ENCODE data around the gene CGN. TPM values are rescaled to one million over a fixed set of nuclear protein-coding genes. Genes with fewer than 3 reads are reported as not detected.
"Not testable (repeated sequence)": the region's sequence is repeated elsewhere in the genome, so short reads cannot be mapped to it uniquely, and the experiment has no call there.

Gene CGN
- total RNA-seq, 1 donor from 2014 or later, result 0.09 TPM

- intact Hi-C loops (cut with micrococcal nuclease), result not testable (repeated sequence)
Measured at GRCh38 chr1:151522427-151522826, 11.2 kb downstream of the CGN start.

GRCh38 chr1:151523326-151523725 lies 12.1 kb downstream of the CGN start:
- intact Hi-C loops (cut with micrococcal nuclease), result no loop called here

- intact Hi-C loops (cut with micrococcal nuclease), result no loop called here
Measured at GRCh38 chr1:151524736-151525135, 13.5 kb downstream of the CGN start.

DNA sequence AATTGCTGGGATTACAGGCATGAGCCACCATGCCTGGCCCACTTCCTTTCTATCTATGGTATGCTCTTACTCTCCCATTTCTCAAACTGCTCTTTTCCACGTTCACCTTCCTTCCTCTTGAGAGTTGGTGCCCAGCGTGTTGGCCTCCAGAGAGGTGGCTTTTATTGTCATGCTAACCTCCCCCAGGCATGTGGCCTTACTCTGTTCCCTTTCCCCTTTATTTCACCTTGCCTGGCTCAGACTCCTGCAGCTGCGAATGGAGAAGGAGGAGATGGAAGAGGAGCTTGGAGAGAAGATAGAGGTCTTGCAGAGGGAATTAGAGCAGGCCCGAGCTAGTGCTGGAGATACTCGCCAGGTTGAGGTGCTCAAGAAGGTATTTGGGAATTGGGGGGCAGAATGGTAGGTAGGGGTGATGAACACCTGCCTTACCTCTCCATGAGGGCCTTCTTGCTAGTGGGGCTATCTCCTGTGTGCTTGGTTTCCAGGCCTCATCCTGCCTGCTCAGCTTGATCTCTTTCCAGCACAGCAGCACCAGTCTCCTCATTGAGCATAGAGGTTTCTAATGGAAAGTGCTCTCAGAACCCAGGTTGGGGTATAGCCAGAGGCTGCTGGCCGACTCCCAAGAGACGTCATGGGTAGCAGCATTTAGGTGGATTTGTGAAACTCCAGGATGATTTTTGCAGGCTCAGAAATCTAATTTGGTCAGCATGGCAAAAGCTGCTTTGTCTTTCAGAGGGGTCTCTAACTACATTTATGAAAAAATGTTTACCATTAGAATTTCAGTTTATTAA lies 15.7 kb downstream of the CGN start:
- intact Hi-C loops (cut with micrococcal nuclease), result no loop called here

- intact Hi-C loops (cut with micrococcal nuclease), result no loop called here
Measured at GRCh38 chr1:151529211-151529702, 18.1 kb downstream of the CGN start.

- intact Hi-C loops (cut with micrococcal nuclease), result loop anchor here (10.0 kb wide), 1 partner anchor 85 kb away; no protein-coding TSS in a partner anchor
Measured at GRCh38 chr1:151529781-151530180, 18.6 kb downstream of the CGN start.

GRCh38 chr1:151530461-151530860 lies 19.3 kb downstream of the CGN start:
- intact Hi-C loops (cut with micrococcal nuclease), result loop anchor here (10.0 kb wide), 1 partner anchor 86 kb away; no protein-coding TSS in a partner anchor

DNA sequence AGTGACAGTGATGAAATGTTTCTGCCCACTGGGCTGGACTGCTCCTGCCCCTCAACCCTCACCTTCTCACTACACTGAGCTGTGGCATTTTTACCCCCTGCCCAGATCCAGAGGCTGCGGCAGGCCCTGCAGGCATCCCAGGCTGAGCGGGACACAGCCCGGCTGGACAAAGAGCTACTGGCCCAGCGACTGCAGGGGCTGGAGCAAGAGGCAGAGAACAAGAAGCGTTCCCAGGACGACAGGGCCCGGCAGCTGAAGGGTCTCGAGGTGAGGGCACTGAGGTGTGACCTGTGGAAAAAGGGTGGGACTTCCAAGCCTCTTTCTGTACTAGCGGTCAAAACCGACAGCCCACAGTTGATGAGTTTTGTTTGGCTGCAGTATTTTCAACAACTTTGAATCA lies 22.7 kb downstream of the CGN start:
- intact Hi-C loops (cut with micrococcal nuclease), result loop anchor here (1.0 to 10.0 kb wide), 3 partner anchors 89 to 302 kb away; no protein-coding TSS in a partner anchor

DNA sequence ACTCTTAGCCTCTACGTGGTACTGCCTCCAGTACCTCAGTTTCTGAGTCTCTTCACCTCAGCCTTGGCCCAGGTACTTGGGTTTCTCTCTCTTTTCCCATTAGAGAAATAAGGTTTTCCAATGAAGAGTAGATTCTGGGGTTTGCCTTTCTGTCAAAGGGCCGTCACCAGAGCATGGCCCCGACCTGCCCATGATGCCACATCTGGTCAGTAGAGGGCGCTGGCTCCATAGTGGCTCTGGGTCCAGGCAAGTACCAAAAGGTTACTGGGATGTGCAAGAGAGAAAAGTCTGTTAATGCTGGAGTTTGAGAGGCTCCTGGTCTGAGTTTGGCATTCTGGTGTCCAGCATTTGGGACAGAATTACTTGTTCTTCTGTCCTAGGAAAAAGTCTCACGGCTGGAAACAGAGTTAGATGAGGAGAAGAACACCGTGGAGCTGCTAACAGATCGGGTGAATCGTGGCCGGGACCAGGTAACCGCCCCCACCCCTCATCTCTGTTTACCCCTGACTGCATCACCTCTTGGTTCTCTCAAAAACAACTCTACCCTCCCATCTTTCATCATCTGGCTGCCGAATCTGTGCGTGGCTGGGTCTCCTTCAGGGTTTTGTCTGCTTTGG lies 23.6 kb downstream of the CGN start:
- intact Hi-C loops (cut with micrococcal nuclease), result loop anchor here (1.0 to 10.0 kb wide), 3 partner anchors 90 to 302 kb away; no protein-coding TSS in a partner anchor

DNA sequence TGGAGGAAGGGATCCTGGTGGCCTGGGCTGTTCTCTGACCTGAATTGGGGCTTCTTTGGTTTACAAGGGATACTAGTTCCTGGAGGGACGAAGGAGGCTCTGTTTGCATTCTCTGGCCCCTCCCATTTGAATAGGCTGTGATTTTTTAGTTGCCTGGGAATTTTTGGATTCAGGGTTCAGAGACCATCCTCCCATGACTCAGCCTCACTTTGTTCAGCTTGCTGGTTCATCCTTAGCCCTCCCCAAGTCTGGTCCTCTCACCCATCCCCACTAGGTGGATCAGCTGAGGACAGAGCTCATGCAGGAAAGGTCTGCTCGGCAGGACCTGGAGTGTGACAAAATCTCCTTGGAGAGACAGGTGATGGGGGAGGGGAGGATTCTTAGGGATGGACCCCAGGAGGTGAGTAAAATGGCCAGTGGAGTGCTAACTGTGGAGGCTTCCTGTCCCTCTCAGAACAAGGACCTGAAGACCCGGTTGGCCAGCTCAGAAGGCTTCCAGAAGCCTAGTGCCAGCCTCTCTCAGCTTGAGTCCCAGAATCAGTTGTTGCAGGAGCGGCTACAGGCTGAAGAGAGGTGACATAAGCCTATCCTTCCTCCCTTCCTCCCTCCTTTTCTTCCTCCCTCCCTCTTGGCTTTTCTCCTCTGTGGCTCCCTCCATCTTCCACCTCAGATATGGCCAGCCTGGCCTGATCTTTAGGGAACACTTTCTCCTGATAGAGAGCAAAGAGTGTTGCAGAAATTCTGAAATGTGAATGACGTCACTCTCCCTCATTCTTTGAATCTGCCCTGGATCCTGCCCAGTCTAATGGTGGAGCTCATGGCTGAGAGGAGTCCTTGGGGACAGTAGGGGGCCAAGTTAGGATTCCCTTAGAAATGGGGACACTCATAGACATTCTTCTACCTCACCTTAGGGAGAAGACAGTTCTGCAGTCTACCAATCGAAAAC lies 24.4 kb downstream of the CGN start:
- intact Hi-C loops (cut with micrococcal nuclease), result loop anchor here (10.0 kb wide), 1 partner anchor 91 kb away; no protein-coding TSS in a partner anchor

DNA sequence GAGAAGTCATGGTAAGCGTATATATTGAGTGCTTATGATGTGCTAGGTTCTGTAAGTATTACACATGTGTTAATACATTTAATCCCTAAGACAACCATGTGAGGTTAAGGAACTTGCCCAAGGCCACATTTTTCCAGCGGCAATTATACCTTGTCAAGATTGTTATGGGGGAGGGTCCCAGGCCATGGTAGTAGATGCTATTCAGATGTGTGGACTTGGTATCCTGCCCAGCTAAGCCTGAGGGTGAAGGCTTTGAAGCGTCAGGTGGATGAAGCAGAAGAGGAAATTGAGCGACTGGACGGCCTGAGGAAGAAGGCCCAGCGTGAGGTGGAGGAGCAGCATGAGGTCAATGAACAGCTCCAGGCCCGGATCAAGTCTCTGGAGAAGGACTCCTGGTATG lies 25.3 kb downstream of the CGN start:
- intact Hi-C loops (cut with micrococcal nuclease), result loop anchor here (10.0 kb wide), 1 partner anchor 92 kb away; no protein-coding TSS in a partner anchor

GRCh38 chr1:151537112-151537511 lies 25.9 kb downstream of the CGN start:
- intact Hi-C loops (cut with micrococcal nuclease), result loop anchor here (10.0 kb wide), 1 partner anchor 92 kb away; no protein-coding TSS in a partner anchor

GRCh38 chr1:151539321-151540020 lies 28.3 kb downstream of the CGN start:
- intact Hi-C loops (cut with micrococcal nuclease), result loop anchor here (2.0 to 10.0 kb wide), 3 partner anchors 29 to 291 kb away; partner anchors contain the start of genes CGN and RORC

GRCh38 chr1:151540021-151540981 lies 29.1 kb downstream of the CGN start, which contains the start of gene TUFT1:
Gene TUFT1, plus strand, starts transcription at chr1:151540309. Its CDS starts 58 bp downstream, at chr1:151540367.
- intact Hi-C loops (cut with micrococcal nuclease), result loop anchor here (2.0 kb wide), 2 partner anchors 30 to 290 kb away; partner anchors contain the start of genes CGN and RORC

GRCh38 chr1:151540982-151541377 lies 29.8 kb downstream of the CGN start:
- intact Hi-C loops (cut with micrococcal nuclease), result loop anchor here (2.0 kb wide), 2 partner anchors 30 to 290 kb away; partner anchors contain the start of genes CGN and RORC

DNA sequence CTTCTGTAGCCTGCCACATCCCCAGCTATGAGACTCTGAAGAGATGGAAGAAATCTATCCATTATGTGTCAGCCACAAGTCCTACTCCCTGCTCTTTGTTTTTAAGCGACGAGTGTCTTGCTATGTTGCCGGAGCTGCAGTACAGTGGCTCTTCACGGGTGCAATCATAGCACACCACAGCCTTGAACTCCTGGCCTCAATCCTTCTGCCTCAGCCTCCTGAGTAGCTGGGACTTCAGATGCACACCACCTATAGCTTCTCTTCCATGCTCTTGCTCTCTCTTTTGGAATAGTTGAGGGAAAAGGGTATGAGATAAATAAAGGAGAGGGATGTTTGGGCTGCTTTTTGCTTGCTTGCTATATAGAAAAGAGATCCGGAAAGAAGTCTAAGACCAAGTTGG lies 30.6 kb downstream of the CGN start:
- intact Hi-C loops (cut with micrococcal nuclease), result loop anchor here (2.0 kb wide), 2 partner anchors 31 to 289 kb away; partner anchors contain the start of genes CGN and RORC

GRCh38 chr1:151542710-151543129 lies 31.5 kb downstream of the CGN start:
- intact Hi-C loops (cut with micrococcal nuclease), result no loop called here

DNA sequence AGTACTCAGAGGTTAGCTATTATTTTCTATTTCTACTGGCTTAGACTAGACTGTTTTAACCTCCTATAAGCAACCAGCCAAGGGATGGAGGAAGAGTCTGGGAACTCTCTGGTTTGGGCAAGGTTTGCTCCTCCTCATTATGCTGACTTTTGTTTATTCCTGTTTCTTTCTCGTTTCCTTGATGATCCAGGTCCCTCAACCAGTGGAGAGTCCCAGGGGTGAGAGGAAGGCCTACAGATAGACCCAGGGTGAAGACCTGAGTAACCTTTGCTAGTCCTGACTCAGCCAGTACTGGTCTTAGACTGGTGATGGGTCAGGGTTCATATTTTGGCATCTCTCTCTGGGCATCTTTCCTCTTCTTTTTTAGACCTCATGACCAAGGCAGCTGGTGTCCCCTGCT lies 34.4 kb downstream of the CGN start:
- intact Hi-C loops (cut with micrococcal nuclease), result no loop called here
